Motor neuron (in vitro differentiated cells): ENCODE measurements around the gene ZNF831. TPM values are rescaled to one million over a fixed set of nuclear protein-coding genes. Genes with fewer than 3 reads are reported as not detected.

Source experiments
- ATAC-seq, 8 experiments: fragments of 200-7000 bp; cut with Tn5 transposase; replicated peaks in 6 of 8; 2 replicates each; pipeline ENCODE4 v1.8.0; 2021; ENCODE audit warnings: mild to moderate bottlenecking in 8 of 8, moderate library complexity in 8 of 8
- H3K27ac ChIP-seq, 2 donors: fragments of 250-450 bp; sonication (Bioruptor Pico); 2 replicates each; pipeline ENCODE4 v1.9.0; 2021; ENCODE audit warnings: antibody characterized with exemption in 2 of 2, mild to moderate bottlenecking in 2 of 2, moderate library complexity in 1 of 2
- H3K4me1 ChIP-seq, 2 donors: fragments of 250-450 bp; sonication (Bioruptor Pico); replicated peaks in 1 of 2; 2 replicates each; pipeline ENCODE4 v1.6.1; 2021; ENCODE audit warnings: antibody characterized with exemption in 2 of 2, mild to moderate bottlenecking in 2 of 2, moderate library complexity in 1 of 2
- H3K4me3 ChIP-seq, 5 donors: fragments of 250-450 bp; sonication (Bioruptor Pico); 2 replicates each; pipeline ENCODE4 v1.9.0; 2021; ENCODE audit warnings: antibody characterized with exemption in 5 of 5, mild to moderate bottlenecking in 5 of 5, moderate library complexity in 4 of 5
- WGBS, 10 experiments: fragments of 450-650 bp; shearing (Covaris generic); methylation state at CpG; one replicate each; pipeline ENCODE4 v1.0.0; 2022; 5-methylcytosine and 5-hydroxymethylcytosine counted together
- in situ Hi-C, 9 experiments: fragments of 400-800 bp; cut with MboI; loops; one replicate each; pipeline ENCODE4 v1.15.0; 2021; ENCODE audit warnings: low sequenced_read_pairs in 9 of 9, low pct_unique_long_range_greater_than_20kb in 2 of 9; ENCODE audit not compliant: unreplicated experiment in 9 of 9
- total RNA-seq, 8 experiments: library from RNA; unstranded; fragments of 300-600 nt; gene quantifications; 2 replicates each; pipeline versions ENCODE4 v1.2.3 to v1.2.4, GENCODE V29; 2022

Gene ZNF831
- total RNA-seq, 8 experiments from 2014 or later: 0.09 to 0.66 (median 0.12) TPM

- Histone ChIP-seq H3K4me3 (no peak overlapping the region), H3K4me1 (no peaks in the 10 kb centered on the region), H3K27ac (no peak overlapping the region)
- no peak for ATAC-seq
- in situ Hi-C loops: no loop called here
- WGBS, 10 experiments: 0 to 63% (median 0%) methylated on average over 1 to 2 of the region's 2 CpGs; no CpG with 5 or more reads in 5 of the 10 experiments
Observed at GRCh38 chr20:59153832-59154231, 9.8 kb upstream of the ZNF831 start.

GRCh38 chr20:59154317-59155013 is 9.2 kb upstream of the ZNF831 start:
- Histone ChIP-seq H3K27ac (no peak overlapping the region), H3K4me1 (no peaks in the 10 kb centered on the region), H3K4me3 (no peak overlapping the region)
- ATAC-seq: no peak
- 31 to 96% (median 80%) methylated on average over 3 to 13 of the region's 17 CpGs for WGBS, 10 experiments
- in situ Hi-C loops: no loop called here

GRCh38 chr20:59157064-59157463 is 6.6 kb upstream of the ZNF831 start:
- Histone ChIP-seq H3K4me3 (no peak overlapping the region), H3K27ac (no peak overlapping the region), H3K4me1 (peaks cover 0 to 4% of the 10 kb centered on the region in 2 donors)
- in situ Hi-C loops: no loop called here
- WGBS, 10 experiments: 0 to 89% (median 66%) methylated on average over 3 to 6 of the region's 6 CpGs; no CpG with 5 or more reads in 2 of the 10 experiments
- ATAC-seq: no peak

GRCh38 chr20:59157531-59157930 is 6.1 kb upstream of the ZNF831 start:
- in situ Hi-C loops: no loop called here
- ATAC-seq: no peak
- Histone ChIP-seq H3K27ac (no peak overlapping the region), H3K4me1 (peaks cover 0 to 4% of the 10 kb centered on the region in 2 donors), H3K4me3 (no peak overlapping the region)

- ATAC-seq: no peak
- Histone ChIP-seq H3K27ac (no peak overlapping the region), H3K4me3 (no peak overlapping the region), H3K4me1 (peaks cover 0 to 4% of the 10 kb centered on the region in 2 donors)
- in situ Hi-C loops: no loop called here
- 0 to 92% (median 56%) methylated on average over 1 to 6 of the region's 12 CpGs; no CpG with 5 or more reads in 3 of the 10 experiments for WGBS, 10 experiments
Observed at GRCh38 chr20:59157961-59158541, 5.6 kb upstream of the ZNF831 start.

- Histone ChIP-seq H3K27ac (no peak overlapping the region), H3K4me1 (peaks cover 0 to 4% of the 10 kb centered on the region in 2 donors), H3K4me3 (no peak overlapping the region)
- no peak for ATAC-seq
- WGBS, 10 experiments: 40 to 81% (median 74%) methylated on average over 1 to 6 of the region's 6 CpGs; no CpG with 5 or more reads in 3 of the 10 experiments
- in situ Hi-C loops: no loop called here
Observed at GRCh38 chr20:59158673-59159072, 4.9 kb upstream of the ZNF831 start.

- in situ Hi-C loops: no loop called here
Observed at GRCh38 chr20:59159091-59159490, 4.5 kb upstream of the ZNF831 start.

GRCh38 chr20:59159493-59160376 is 3.9 kb upstream of the ZNF831 start:
- in situ Hi-C loops: no loop called here
- Histone ChIP-seq H3K4me1 (peaks cover 0 to 4% of the 10 kb centered on the region in 2 donors), H3K27ac (no peak overlapping the region), H3K4me3 (no peak overlapping the region)
- WGBS, 10 experiments: 88 to 100% (median 93%) methylated on average over 1 to 5 of the region's 18 CpGs; no CpG with 5 or more reads in 6 of the 10 experiments
- peak in 1 of 8 experiments; percentile 78 for ATAC-seq

More at GRCh38 chr20:59159091-59159490, 4.5 kb upstream of the ZNF831 start:
- Histone ChIP-seq H3K4me3 (no peak overlapping the region), H3K27ac (no peak overlapping the region), H3K4me1 (peaks cover 0 to 4% of the 10 kb centered on the region in 2 donors)
- WGBS, 10 experiments: 0 to 73% (median 30%) methylated on average over 1 to 3 of the region's 3 CpGs; no CpG with 5 or more reads in 4 of the 10 experiments
- ATAC-seq: no peak

- Histone ChIP-seq H3K4me1 (peaks cover 0 to 4% of the 10 kb centered on the region in 2 donors), H3K27ac (no peak overlapping the region), H3K4me3 (no peak overlapping the region)
- in situ Hi-C loops: no loop called here
- ATAC-seq: peak in 1 of 8 experiments; percentile 10
- WGBS, 10 experiments: 0 to 87% (median 63%) methylated on average over 1 to 5 of the region's 9 CpGs; no CpG with 5 or more reads in 2 of the 10 experiments
Observed at GRCh38 chr20:59160389-59161115, 3.1 kb upstream of the ZNF831 start.

- Histone ChIP-seq H3K4me3 (no peak overlapping the region), H3K4me1 (peaks cover 0 to 4% of the 10 kb centered on the region in 2 donors), H3K27ac (no peak overlapping the region)
- WGBS, 10 experiments: 0 to 90% (median 20%) methylated on average over 1 to 2 of the region's 2 CpGs; no CpG with 5 or more reads in 3 of the 10 experiments
- peak in 1 of 8 experiments; percentile 54 for ATAC-seq
- in situ Hi-C loops: no loop called here
Observed at GRCh38 chr20:59161721-59162120, 1.9 kb upstream of the ZNF831 start.

GRCh38 chr20:59164686-59165391 is 1.2 kb downstream of the ZNF831 start:
- H3K27ac ChIP-seq: no peak overlapping the region
- peaks cover 0 to 2% of the 10 kb centered on the region in 2 donors for H3K4me1 ChIP-seq
- in situ Hi-C loops: no loop called here
- no peak overlapping the region for H3K4me3 ChIP-seq
- no peak for ATAC-seq
- WGBS, 10 experiments: 11 to 93% (median 67%) methylated on average over 1 to 8 of the region's 9 CpGs; no CpG with 5 or more reads in 1 of the 10 experiments

- no peak overlapping the region for H3K4me3 ChIP-seq
- 0 to 100% (median 88%) methylated on average over 1 of the region's 1 CpG; no CpG with 5 or more reads in 1 of the 10 experiments for WGBS, 10 experiments
- H3K27ac ChIP-seq: no peak overlapping the region
- in situ Hi-C loops: no loop called here
- no peaks in the 10 kb centered on the region for H3K4me1 ChIP-seq
- ATAC-seq: no peak
Observed at GRCh38 chr20:59165396-59165795, 1.8 kb downstream of the ZNF831 start.
